T47D (cell line): ENCODE results near the gene GNG10.
"Not testable (repeated sequence)": the region's sequence is repeated elsewhere in the genome, so short reads cannot be mapped to it uniquely, and the experiment has no call there.

ENCODE experiments used
- DNase-seq, 2 experiments: peaks; one replicate each; pipeline versions ENCODE4 v3.0.0 to v3.0.0-alpha.2; 2011 to 2012; ENCODE audit warnings: low read depth in 1 of 2, low spot score in 1 of 2
- JUND ChIP-seq: IDR thresholded peaks from 2 replicates; pipeline ENCODE4 v1.6.1; 2012; ENCODE audit warnings: low read depth
- in situ Hi-C: cut with HindIII; loops from 2 replicates; pipeline ENCODE4 v1.10.0; 2016; ENCODE audit warnings: low sequenced_read_pairs, low pct_unique_long_range_greater_than_20kb

Gene GNG10

GRCh38 chr9:111661150-111661801, at the start of gene GNG10:
GNG10 (plus strand) TSS chr9:111661605; CDS start chr9:111661635, 30 bp downstream.
- DNase-seq = peak; percentile 65 to 88
- in situ Hi-C loops = no loop called here
- no peak for TF ChIP-seq JUND

- in situ Hi-C loops = no loop called here
- DNase-seq = no peak
- TF ChIP-seq JUND = no peak
These were observed 47.9 kb upstream of the GNG10 start for GRCh38 chr9:111613436-111614040.

GRCh38 chr9:111615928-111616327, 45.5 kb upstream of the GNG10 start:
- DNase-seq = no peak
- TF ChIP-seq JUND = no peak
- in situ Hi-C loops = no loop called here

GRCh38 chr9:111617349-111617748, 44.1 kb upstream of the GNG10 start:
- DNase-seq, in situ Hi-C loops: not testable (repeated sequence)

GRCh38 chr9:111621895-111622480, 39.4 kb upstream of the GNG10 start:
- peak in 1 of 2 experiments; percentile 76 for DNase-seq

GRCh38 chr9:111622626-111623025, 38.8 kb upstream of the GNG10 start:
- TF ChIP-seq JUND = no peak
- in situ Hi-C loops = no loop called here
- peak in 1 of 2 experiments; percentile 54 for DNase-seq

More at GRCh38 chr9:111621895-111622480, 39.4 kb upstream of the GNG10 start:
- in situ Hi-C loops = no loop called here
- no peak for TF ChIP-seq JUND

- TF ChIP-seq JUND = no peak
- in situ Hi-C loops = no loop called here
- no peak for DNase-seq
These were observed 34.0 kb upstream of the GNG10 start for GRCh38 chr9:111627260-111627963.

- DNase-seq = no peak
- TF ChIP-seq JUND = no peak
- in situ Hi-C loops = no loop called here
These were observed 33.0 kb upstream of the GNG10 start for GRCh38 chr9:111628411-111628810.

GRCh38 chr9:111630182-111630963, 31.0 kb upstream of the GNG10 start:
- in situ Hi-C loops = no loop called here
- no peak for TF ChIP-seq JUND
- DNase-seq = no peak

GRCh38 chr9:111630964-111631213, 30.5 kb upstream of the GNG10 start:
- TF ChIP-seq JUND = no peak
- DNase-seq = no peak
- in situ Hi-C loops = no loop called here

GRCh38 chr9:111631214-111631971, 30.0 kb upstream of the GNG10 start, which contains the start of gene DNAJC25:
DNAJC25 (plus strand) TSS chr9:111631334; CDS start chr9:111631408, 74 bp downstream.
- DNase-seq = peak; percentile 99 to 100
- in situ Hi-C loops = no loop called here
- TF ChIP-seq JUND = no peak

GRCh38 chr9:111632060-111632459, 29.3 kb upstream of the GNG10 start:
- no peak for DNase-seq
- in situ Hi-C loops = no loop called here
- TF ChIP-seq JUND = no peak
